ENCODE measurements around the gene CARD10. TPM values are rescaled to one million over a fixed set of nuclear protein-coding genes. Genes with fewer than 3 reads are reported as not detected.

Gene CARD10
- total and polyA plus RNA-seq, 4 donors: 6.8 to 16.3 (median 10.2) TPM

DNA sequence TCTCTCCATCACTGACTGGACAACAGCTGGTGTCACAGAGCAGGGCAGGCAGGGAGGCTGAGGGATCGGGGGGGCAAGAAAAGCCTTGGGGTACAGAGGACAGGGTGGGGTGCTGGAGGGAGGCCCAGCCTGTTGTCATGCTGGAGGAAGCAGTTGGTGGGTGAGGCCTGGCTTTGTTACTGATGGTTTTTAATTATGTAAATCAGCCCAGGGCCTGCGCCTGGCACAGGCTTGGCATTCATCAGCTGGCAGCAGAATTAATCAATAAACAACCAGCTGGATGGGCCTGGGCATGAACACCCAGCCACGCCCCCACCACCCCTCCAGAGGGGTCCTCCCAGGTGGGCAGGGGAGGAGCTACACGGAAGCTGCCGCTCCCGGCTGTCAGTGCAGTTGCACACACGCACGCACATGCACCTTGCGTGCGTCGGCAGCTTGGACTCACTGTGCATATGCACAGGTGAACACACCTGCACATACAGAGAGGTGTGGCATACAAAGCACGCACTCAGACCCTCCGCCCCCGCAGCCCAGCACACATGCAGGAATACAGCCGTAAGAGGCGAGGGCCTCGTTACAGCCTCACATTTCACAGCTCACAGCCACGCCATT lies 70.6 kb downstream of the CARD10 start:
- TF ChIP-seq, protein P1, sequence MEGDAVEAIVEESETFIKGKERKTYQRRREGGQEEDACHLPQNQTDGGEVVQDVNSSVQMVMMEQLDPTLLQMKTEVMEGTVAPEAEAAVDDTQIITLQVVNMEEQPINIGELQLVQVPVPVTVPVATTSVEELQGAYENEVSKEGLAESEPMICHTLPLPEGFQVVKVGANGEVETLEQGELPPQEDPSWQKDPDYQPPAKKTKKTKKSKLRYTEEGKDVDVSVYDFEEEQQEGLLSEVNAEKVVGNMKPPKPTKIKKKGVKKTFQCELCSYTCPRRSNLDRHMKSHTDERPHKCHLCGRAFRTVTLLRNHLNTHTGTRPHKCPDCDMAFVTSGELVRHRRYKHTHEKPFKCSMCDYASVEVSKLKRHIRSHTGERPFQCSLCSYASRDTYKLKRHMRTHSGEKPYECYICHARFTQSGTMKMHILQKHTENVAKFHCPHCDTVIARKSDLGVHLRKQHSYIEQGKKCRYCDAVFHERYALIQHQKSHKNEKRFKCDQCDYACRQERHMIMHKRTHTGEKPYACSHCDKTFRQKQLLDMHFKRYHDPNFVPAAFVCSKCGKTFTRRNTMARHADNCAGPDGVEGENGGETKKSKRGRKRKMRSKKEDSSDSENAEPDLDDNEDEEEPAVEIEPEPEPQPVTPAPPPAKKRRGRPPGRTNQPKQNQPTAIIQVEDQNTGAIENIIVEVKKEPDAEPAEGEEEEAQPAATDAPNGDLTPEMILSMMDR (IDR thresholded peaks at IDR 0.05; ENCODE audit: control extremely low read depth, extremely low read depth): no peak
- no peak overlapping the region for H3K9ac ChIP-seq (ENCODE audit: insufficient read depth in 1 of 2, low read length in 2 of 2)
- WGBS, 2 donors: 82 to 90% methylated on average over 18 of the region's 18 CpGs
- peaks cover 0 to 4% (median 0%) of the 10 kb centered on the region in 5 donors for H3K4me1 ChIP-seq (ENCODE audit: control insufficient read depth in 5 of 5, insufficient read depth in 5 of 5, low read length in 5 of 5)
- no peaks in the 10 kb centered on the region for H3K36me3 ChIP-seq (ENCODE audit: control insufficient read depth in 4 of 4, insufficient read depth in 4 of 4, low read length in 4 of 4)
- peaks cover 0 to 4% (median 3%) of the 10 kb centered on the region in 3 donors for H3K27me3 ChIP-seq (ENCODE audit: control insufficient read depth in 3 of 3, insufficient read depth in 3 of 3, low read length in 2 of 3)
- ATAC-seq (ENCODE audit: insufficient read depth, low FRiP score) (no peak), DNase-seq (no peak)
- H3K27ac ChIP-seq (ENCODE audit: low read depth in 1 of 2, low read length in 1 of 2): no peak overlapping the region
- H3K4me3 ChIP-seq: no peak overlapping the region
- H3K9me3 ChIP-seq (ENCODE audit: control insufficient read depth in 4 of 4, insufficient read depth in 3 of 4, low read length in 3 of 4): no peaks in the 10 kb centered on the region

GRCh38 chr22:37445501-37445900 lies 73.7 kb downstream of the CARD10 start:
- peaks cover 0 to 4% (median 0%) of the 10 kb centered on the region in 5 donors for H3K4me1 ChIP-seq (ENCODE audit: control insufficient read depth in 5 of 5, insufficient read depth in 5 of 5, low read length in 5 of 5)
- TF ChIP-seq, protein P1 (IDR thresholded peaks at IDR 0.05; ENCODE audit: control extremely low read depth, extremely low read depth): no peak
- H3K27ac ChIP-seq (ENCODE audit: low read depth in 1 of 2, low read length in 1 of 2): no peak overlapping the region
- ATAC-seq (ENCODE audit: insufficient read depth, low FRiP score) (no peak), DNase-seq (no peak)
- no peak overlapping the region for H3K4me3 ChIP-seq
- H3K27me3 ChIP-seq (ENCODE audit: control insufficient read depth in 3 of 3, insufficient read depth in 3 of 3, low read length in 2 of 3): peaks cover 0 to 4% (median 3%) of the 10 kb centered on the region in 3 donors
- no peak overlapping the region for H3K9ac ChIP-seq (ENCODE audit: insufficient read depth in 1 of 2, low read length in 2 of 2)
- H3K9me3 ChIP-seq (ENCODE audit: control insufficient read depth in 4 of 4, insufficient read depth in 3 of 4, low read length in 3 of 4): peaks cover 0 to 12% (median 3%) of the 10 kb centered on the region in 4 donors
- H3K36me3 ChIP-seq (ENCODE audit: control insufficient read depth in 4 of 4, insufficient read depth in 4 of 4, low read length in 4 of 4): no peaks in the 10 kb centered on the region
- WGBS, 2 donors: 87 to 90% methylated on average over 9 of the region's 9 CpGs

DNA sequence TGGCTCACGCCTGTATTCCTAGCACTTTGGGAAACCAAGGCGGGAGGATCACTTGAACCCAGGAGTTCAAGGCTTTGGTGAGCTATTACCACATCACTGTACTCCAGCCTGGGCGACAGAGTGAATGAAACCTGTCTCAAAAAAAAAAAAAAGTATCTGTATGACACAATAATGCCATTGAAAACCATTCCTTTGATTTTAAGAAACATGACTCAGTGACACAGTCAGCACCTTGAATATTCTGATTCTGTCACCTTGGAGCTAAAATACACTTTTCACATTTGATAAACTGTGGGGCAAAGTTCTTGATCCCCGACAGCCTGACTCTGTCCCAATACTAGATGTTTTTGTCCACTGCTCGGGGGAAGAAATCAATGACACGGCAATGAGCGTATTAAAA lies 75.2 kb downstream of the CARD10 start:
- DNase-seq (no peak), ATAC-seq (ENCODE audit: insufficient read depth, low FRiP score) (no peak)
- H3K27me3 ChIP-seq (ENCODE audit: control insufficient read depth in 3 of 3, insufficient read depth in 3 of 3, low read length in 2 of 3): peaks cover 0 to 4% (median 0%) of the 10 kb centered on the region in 3 donors
- peaks cover 0 to 12% (median 3%) of the 10 kb centered on the region in 4 donors for H3K9me3 ChIP-seq (ENCODE audit: control insufficient read depth in 4 of 4, insufficient read depth in 3 of 4, low read length in 3 of 4)
- TF ChIP-seq, protein P1 (IDR thresholded peaks at IDR 0.05; ENCODE audit: control extremely low read depth, extremely low read depth): no peak
- peaks cover 0 to 4% (median 0%) of the 10 kb centered on the region in 5 donors for H3K4me1 ChIP-seq (ENCODE audit: control insufficient read depth in 5 of 5, insufficient read depth in 5 of 5, low read length in 5 of 5)
- no peak overlapping the region for H3K9ac ChIP-seq (ENCODE audit: insufficient read depth in 1 of 2, low read length in 2 of 2)
- no peak overlapping the region for H3K4me3 ChIP-seq
- no peak overlapping the region for H3K27ac ChIP-seq (ENCODE audit: low read depth in 1 of 2, low read length in 1 of 2)
- 85 to 86% methylated on average over 7 of the region's 7 CpGs for WGBS, 2 donors
- no peaks in the 10 kb centered on the region for H3K36me3 ChIP-seq (ENCODE audit: control insufficient read depth in 4 of 4, insufficient read depth in 4 of 4, low read length in 4 of 4)

All from lung (tissue), 12 donors.